H1 (cell line): Measurements from ENCODE around the gene SHC1. TPM values are rescaled to one million over a fixed set of nuclear protein-coding genes. Genes with fewer than 3 reads are reported as not detected.

Source experiments
- CTCF ChIA-PET: fragments of 300-600 bp; sonication (Branson Sonifier 250); formaldehyde crosslinking; loops from one replicate; lab custom pipeline; 2021; ENCODE audit not compliant: partially characterized antibody; lab: Charles Lee
- POLR2A ChIA-PET: fragments of 300-600 bp; sonication (Branson Sonifier 250); formaldehyde crosslinking; loops from one replicate; lab custom pipeline; 2021; ENCODE audit warnings: inconsistent platforms; ENCODE audit not compliant: partially characterized antibody; lab: Charles Lee
- DNase-seq, 2 experiments: peaks; one replicate each; pipeline versions ENCODE4 v3.0.0 to v3.0.0-alpha.2; 2010 to 2022; ENCODE audit warnings: low spot score in 2 of 2, low read depth in 1 of 2, mixed read lengths in 1 of 2
- FAIRE-seq: peaks from 2 replicates; lab custom pipeline; 2011; peaks lifted over from hg19 to GRCh38; lab: Jason Lieb, UNC
- H2AFZ ChIP-seq: 2 replicates; pipeline ENCODE4 v1.8.1; 2012; ENCODE audit warnings: low read length, inconsistent platforms
- H2AK5ac ChIP-seq: 2 replicates; pipeline ENCODE4 v1.6.1; 2013; ENCODE audit warnings: low read depth, low read length
- H2BK120ac ChIP-seq: replicated peaks from 2 replicates; pipeline ENCODE3; 2013; ENCODE audit warnings: low read depth, low read length, inconsistent platforms
- H2BK12ac ChIP-seq: 2 replicates; pipeline ENCODE4 v1.6.1; 2013; ENCODE audit warnings: low read depth, low read length
- H2BK15ac ChIP-seq: 2 replicates; pipeline ENCODE4 v1.6.1; 2013; ENCODE audit warnings: low read length
- H2BK20ac ChIP-seq: 2 replicates; pipeline ENCODE4 v1.6.1; 2013; ENCODE audit warnings: low read length
- H2BK5ac ChIP-seq: 2 replicates; pipeline ENCODE4 v1.6.1; 2013; ENCODE audit warnings: low read depth, low read length
- H3K14ac ChIP-seq: 2 replicates; pipeline ENCODE4 v1.6.1; 2013; ENCODE audit warnings: inconsistent platforms; ENCODE audit not compliant: insufficient read length
- H3K18ac ChIP-seq: 2 replicates; pipeline ENCODE4 v1.6.1; 2013; ENCODE audit warnings: low read length; ENCODE audit errors: extremely low read depth
- H3K23ac ChIP-seq: 2 replicates; pipeline ENCODE4 v1.6.1; 2013; ENCODE audit warnings: inconsistent platforms; ENCODE audit not compliant: insufficient read length
- H3K23me2 ChIP-seq: 2 replicates; pipeline ENCODE4 v1.6.1; 2013; ENCODE audit warnings: low read depth, low read length
- H3K27ac ChIP-seq: 2 replicates; pipeline ENCODE4 v1.6.1; 2011; ENCODE audit warnings: low read depth, low read length, inconsistent platforms
- H3K27me3 ChIP-seq, 4 experiments: replicated peaks in 1 of 4; 1 replicate in 1 of 4; 2 replicates in 3 of 4; pipeline versions ENCODE4 v1.6.1 to v1.8.1; 2011 to 2013; ENCODE audit warnings: low read length in 3 of 4, mild to moderate bottlenecking in 3 of 4, inconsistent platforms in 2 of 4, mixed read lengths in 2 of 4, moderate library complexity in 1 of 4; ENCODE audit not compliant: control insufficient read depth in 3 of 4, insufficient read depth in 3 of 4; ENCODE audit errors: extremely low read depth in 1 of 4
- H3K36me3 ChIP-seq, 4 experiments: 2 replicates each; pipeline versions ENCODE4 v1.6.1 to v1.8.1; 2011 to 2013; ENCODE audit warnings: mild to moderate bottlenecking in 4 of 4, low read length in 3 of 4, moderate library complexity in 2 of 4, control low read depth in 1 of 4, inconsistent platforms in 1 of 4; ENCODE audit not compliant: insufficient read depth in 4 of 4, control insufficient read depth in 2 of 4
- H3K4ac ChIP-seq: replicated peaks from 2 replicates; pipeline ENCODE3; 2013; ENCODE audit warnings: low read length, low read depth, mixed read lengths, inconsistent platforms; ENCODE audit not compliant: insufficient read length
- H3K4me1 ChIP-seq, 4 experiments: replicated peaks in 1 of 4; 1 replicate in 1 of 4; 2 replicates in 3 of 4; pipeline versions ENCODE4 v1.6.1 to v1.8.1; 2011 to 2013; ENCODE audit warnings: low read length in 3 of 4, inconsistent platforms in 2 of 4, mixed read lengths in 1 of 4; ENCODE audit not compliant: insufficient read depth in 4 of 4, control insufficient read depth in 3 of 4
- H3K4me2 ChIP-seq, 2 experiments: 2 replicates each; pipeline versions ENCODE4 v1.6.1 to v1.8.1; 2011 to 2013; ENCODE audit warnings: low read depth in 2 of 2, low read length in 2 of 2, control low read depth in 1 of 2, inconsistent platforms in 1 of 2, mild to moderate bottlenecking in 1 of 2; ENCODE audit not compliant: insufficient read depth in 1 of 2
- H3K4me3 ChIP-seq, 4 experiments: fragments of 200-600, 300-600 bp in 1 of 4; sonication (generic), shearing (Covaris generic), sonication (Bioruptor Twin) in 1 of 4; 2 replicates each; pipeline versions ENCODE4 v1.5.1 to v1.8.1; 2011 to 2016; ENCODE audit warnings: low read length in 4 of 4, low read depth in 3 of 4, control low read depth in 2 of 4, inconsistent platforms in 2 of 4, mild to moderate bottlenecking in 2 of 4, mixed read lengths in 1 of 4, moderate library complexity in 1 of 4; ENCODE audit not compliant: insufficient read depth in 2 of 4; ENCODE audit errors: extremely low read depth in 1 of 4
- H3K56ac ChIP-seq: replicated peaks from 2 replicates; pipeline ENCODE3; 2013; ENCODE audit warnings: low read depth, mild to moderate bottlenecking, mixed read lengths, low read length, inconsistent platforms; ENCODE audit not compliant: insufficient read length
- H3K79me1 ChIP-seq: 2 replicates; pipeline ENCODE4 v1.6.1; 2013; ENCODE audit warnings: low read depth, low read length, control low read depth
- H3K79me2 ChIP-seq, 2 experiments: 2 replicates each; pipeline versions ENCODE4 v1.6.1 to v1.8.1; 2012 to 2013; ENCODE audit warnings: low read length in 2 of 2, mild to moderate bottlenecking in 2 of 2, inconsistent platforms in 1 of 2; ENCODE audit not compliant: insufficient read depth in 2 of 2, control insufficient read depth in 1 of 2
- H3K9ac ChIP-seq, 4 experiments: replicated peaks in 1 of 4; 1 replicate in 1 of 4; 2 replicates in 3 of 4; pipeline versions ENCODE4 v1.6.1 to v1.8.1; 2011 to 2013; ENCODE audit warnings: low read depth in 3 of 4, low read length in 3 of 4, control low read depth in 2 of 4, mild to moderate bottlenecking in 2 of 4, moderate library complexity in 2 of 4, inconsistent platforms in 1 of 4; ENCODE audit errors: extremely low read depth in 1 of 4
- H3K9me3 ChIP-seq, 2 experiments: 2 replicates each; pipeline versions ENCODE4 v1.6.1 to v1.8.1; 2012 to 2013; ENCODE audit warnings: mild to moderate bottlenecking in 2 of 2, moderate library complexity in 2 of 2, control low read depth in 1 of 2, inconsistent platforms in 1 of 2, low read depth in 1 of 2, low read length in 1 of 2, mixed read lengths in 1 of 2; ENCODE audit not compliant: insufficient read depth in 2 of 2
- H4K20me1 ChIP-seq, 2 experiments: replicated peaks in 1 of 2; 2 replicates each; pipeline versions ENCODE3 to v1.8.1; 2011 to 2013; ENCODE audit warnings: inconsistent platforms in 2 of 2, low read length in 2 of 2, mild to moderate bottlenecking in 1 of 2; ENCODE audit not compliant: insufficient read depth in 2 of 2, control insufficient read depth in 1 of 2
- H4K5ac ChIP-seq: 2 replicates; pipeline ENCODE4 v1.6.1; 2013; ENCODE audit warnings: low read length, low read depth, mixed read lengths, inconsistent platforms; ENCODE audit not compliant: insufficient read length
- H4K8ac ChIP-seq: 2 replicates; pipeline ENCODE4 v1.8.0; 2013; ENCODE audit warnings: mild to moderate bottlenecking, moderate library complexity, low read length, inconsistent platforms; ENCODE audit not compliant: insufficient read depth; ENCODE audit errors: extremely low read depth
- H4K91ac ChIP-seq: replicated peaks from 2 replicates; pipeline ENCODE3; 2013; ENCODE audit warnings: low read length, mixed read lengths, inconsistent platforms; ENCODE audit not compliant: insufficient read length
- CREB1 ChIP-seq: IDR thresholded peaks from 2 replicates; pipeline ENCODE4 v1.6.1; 2012; ENCODE audit warnings: inconsistent platforms
- EP300 ChIP-seq, 2 experiments: IDR thresholded peaks; 1 replicate in 1 of 2; 2 replicates in 1 of 2; pipeline ENCODE4 v1.6.1; 2011 to 2012; ENCODE audit warnings: low read depth in 2 of 2, low read length in 2 of 2, mild to moderate bottlenecking in 2 of 2, borderline replicate concordance in 1 of 2, inconsistent platforms in 1 of 2, moderate library complexity in 1 of 2
- EZH2 ChIP-seq: fragments of 200-600 bp; sonication (generic); IDR thresholded peaks from 2 replicates; pipeline ENCODE4 v1.7.1; 2012; ENCODE audit warnings: low read depth, mild to moderate bottlenecking, moderate library complexity, low read length, inconsistent platforms; ENCODE audit not compliant: severe bottlenecking
- SIRT6 ChIP-seq: IDR thresholded peaks from one replicate; pipeline ENCODE4 v1.7.1; 2012; ENCODE audit warnings: low read length, inconsistent platforms
- WGBS, 2 experiments: shearing (Covaris generic) in 1 of 2; methylation state at CpG; one replicate each; pipeline versions ENCODE4 v1.1.6 to v1.1.7; 2013 to 2015; ENCODE audit warnings: low lambda C conversion rate in 2 of 2, mixed read lengths in 2 of 2, inconsistent platforms in 1 of 2, low coverage in 1 of 2, missing lambda C conversion rate in 1 of 2; ENCODE audit not compliant: insufficient replicate concordance in 2 of 2, insufficient coverage in 1 of 2, insufficient read length in 1 of 2; ENCODE audit errors: extremely low coverage in 1 of 2, missing lambda C conversion rate in 1 of 2; 5-methylcytosine and 5-hydroxymethylcytosine counted together
- polyA plus RNA-seq, 7 experiments: library from polyadenylated mRNA; depleted of rRNA in 3 of 7; stranded (reverse) in 5 of 7; unstranded in 2 of 7; fragments of >200 nt in 5 of 7; fragments of 200-250 nt in 2 of 7; gene quantifications; 1 replicate in 5 of 7; 2 replicates in 1 of 7; 4 replicates in 1 of 7; pipeline versions ENCODE4 v1.2.1 to v1.2.3, GENCODE V29; 2011 to 2013; ENCODE audit warnings: missing spikeins in 2 of 7, mixed read lengths in 2 of 7
- total RNA-seq: library from RNA; stranded (reverse); fragmentation: NEBNext Ultra II Directional; extraction: Animal tissue kit (Norgen Biotek cat#: 25700); gene quantifications from 2 replicates; pipeline ENCODE4 v1.2.1, GENCODE V29; 2021
- TF ChIP-seq, protein P1 (sequence below): IDR thresholded peaks from 2 replicates; pipeline ENCODE4 v1.6.1; 2012; ENCODE audit warnings: low read length, inconsistent platforms

The SHC1 gene
- total and polyA plus RNA-seq, 2 of the 8 experiments (the other 6 are each of a cell fraction or from before 2014, with no cell fraction given): 177 to 212 TPM

DNA sequence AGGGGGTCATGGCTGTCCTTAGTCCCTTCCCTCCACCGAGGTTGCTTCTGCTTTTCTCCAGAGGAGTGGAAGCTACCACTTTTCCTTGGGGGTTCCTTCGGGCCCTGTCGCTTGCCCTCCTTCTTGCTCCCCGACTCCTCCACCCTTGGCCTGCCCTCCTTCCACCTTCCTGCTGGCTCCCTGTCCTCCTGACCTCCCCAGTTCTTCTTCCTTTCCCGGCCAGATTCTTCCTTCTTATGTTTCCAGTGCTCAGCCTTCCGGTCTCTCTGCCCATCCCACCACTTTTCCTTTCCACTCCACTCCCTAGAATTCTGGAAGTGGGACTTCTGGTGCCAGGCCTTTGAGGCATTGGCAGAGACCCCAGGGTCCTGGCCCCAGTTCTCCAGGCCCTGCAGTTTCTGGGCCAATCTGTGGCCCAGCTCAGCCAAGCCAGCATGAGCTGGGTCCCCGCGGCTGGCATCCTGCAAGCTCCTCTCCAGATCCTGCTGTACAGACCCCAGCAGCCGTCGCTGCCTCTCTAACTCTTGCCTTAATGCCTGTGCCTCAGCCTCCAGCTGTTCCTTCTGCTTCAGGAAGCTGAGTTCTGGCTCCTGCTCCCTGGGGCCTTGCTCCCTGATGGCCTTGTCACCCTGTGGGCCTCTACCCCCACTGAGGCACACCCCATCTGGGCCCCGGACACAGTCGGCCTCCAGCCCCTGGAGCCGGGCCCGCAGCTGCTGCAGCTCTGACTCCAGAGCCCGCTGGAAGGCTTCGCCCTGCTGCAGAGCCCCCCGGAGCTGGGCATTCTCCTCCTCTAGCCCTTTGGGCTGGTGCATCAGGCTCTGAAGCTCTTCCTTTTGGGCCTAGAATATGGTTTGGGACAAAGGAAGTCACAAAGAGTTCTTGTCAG is 24.3 kb downstream of the SHC1 start:
- Histone ChIP-seq H2BK15ac (no peak overlapping the region), H4K8ac (no peak overlapping the region), H4K5ac (no peak overlapping the region), H3K79me1 (no peaks in the 10 kb centered on the region), H3K36me3 (peaks cover 0 to 4% (median 0%) of the 10 kb centered on the region in 4 experiments; a peak in 1 of 8 replicates), H3K4ac (no peak overlapping the region), H3K18ac (no peak overlapping the region), H2AK5ac (no peak overlapping the region), H3K23me2 (no peaks in the 10 kb centered on the region), H3K56ac (no peak overlapping the region), H3K14ac (no peak overlapping the region), H4K20me1 (peaks cover 0 to 2% of the 10 kb centered on the region in 2 experiments), H2BK20ac (no peak overlapping the region), H3K9me3 (no peaks in the 10 kb centered on the region), H3K27me3 (no peaks in the 10 kb centered on the region), H2BK5ac (no peak overlapping the region), H3K23ac (no peak overlapping the region), H2BK12ac (no peak overlapping the region), H2AFZ (no peak overlapping the region), H3K4me3 (no peak overlapping the region), H3K27ac (no peak overlapping the region), H3K79me2 (no peaks in the 10 kb centered on the region), H3K4me2 (no peak overlapping the region), H4K91ac (no peak overlapping the region), H3K9ac (no peak overlapping the region), H3K4me1 (peaks cover 0 to 4% (median under 1%) of the 10 kb centered on the region in 4 experiments; a peak in 2 of 7 replicates), H2BK120ac (no peak overlapping the region)
- no peak for DNase-seq
- ChIA-PET CTCF (interaction anchor here (0.9 to 1.7 kb wide), 8 partner anchors 14 to 173 kb away, joined by 3 to 5 read pairs (median 3); partner anchors contain the start of gene SHC1), POLR2A (interaction anchor here (1.0 to 6.0 kb wide), 5 partner anchors 9 to 53 kb away, joined by 3 to 22 read pairs (median 4); partner anchors contain the start of genes PMVK and PYGO2)
- FAIRE-seq: no peak
- 91% methylated on average over 16 of the region's 17 CpGs; no CpG with 5 or more reads in 1 of the 2 experiments for WGBS, 2 experiments
- TF ChIP-seq CREB1 (no peak), EZH2 (no peak), SIRT6 (no peak), EP300 (IDR thresholded peaks at IDR 0.05; ENCODE audit: borderline replicate concordance in 1 of 2, low read depth in 2 of 2, low read length in 2 of 2) (no peak)
- TF ChIP-seq, protein P1, sequence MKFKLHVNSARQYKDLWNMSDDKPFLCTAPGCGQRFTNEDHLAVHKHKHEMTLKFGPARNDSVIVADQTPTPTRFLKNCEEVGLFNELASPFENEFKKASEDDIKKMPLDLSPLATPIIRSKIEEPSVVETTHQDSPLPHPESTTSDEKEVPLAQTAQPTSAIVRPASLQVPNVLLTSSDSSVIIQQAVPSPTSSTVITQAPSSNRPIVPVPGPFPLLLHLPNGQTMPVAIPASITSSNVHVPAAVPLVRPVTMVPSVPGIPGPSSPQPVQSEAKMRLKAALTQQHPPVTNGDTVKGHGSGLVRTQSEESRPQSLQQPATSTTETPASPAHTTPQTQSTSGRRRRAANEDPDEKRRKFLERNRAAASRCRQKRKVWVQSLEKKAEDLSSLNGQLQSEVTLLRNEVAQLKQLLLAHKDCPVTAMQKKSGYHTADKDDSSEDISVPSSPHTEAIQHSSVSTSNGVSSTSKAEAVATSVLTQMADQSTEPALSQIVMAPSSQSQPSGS: no peak
